Measurements from ENCODE around the gene SSR1. TPM values are rescaled to one million over a fixed set of nuclear protein-coding genes. Genes with fewer than 3 reads are reported as not detected.
A peak's percentile ranks its signal among the peaks of the same experiment; 100 is the strongest.

The SSR1 gene
- total RNA-seq, 4 donors from 2014 or later, result 26.6 to 65.7 (median 36.8) TPM

DNA sequence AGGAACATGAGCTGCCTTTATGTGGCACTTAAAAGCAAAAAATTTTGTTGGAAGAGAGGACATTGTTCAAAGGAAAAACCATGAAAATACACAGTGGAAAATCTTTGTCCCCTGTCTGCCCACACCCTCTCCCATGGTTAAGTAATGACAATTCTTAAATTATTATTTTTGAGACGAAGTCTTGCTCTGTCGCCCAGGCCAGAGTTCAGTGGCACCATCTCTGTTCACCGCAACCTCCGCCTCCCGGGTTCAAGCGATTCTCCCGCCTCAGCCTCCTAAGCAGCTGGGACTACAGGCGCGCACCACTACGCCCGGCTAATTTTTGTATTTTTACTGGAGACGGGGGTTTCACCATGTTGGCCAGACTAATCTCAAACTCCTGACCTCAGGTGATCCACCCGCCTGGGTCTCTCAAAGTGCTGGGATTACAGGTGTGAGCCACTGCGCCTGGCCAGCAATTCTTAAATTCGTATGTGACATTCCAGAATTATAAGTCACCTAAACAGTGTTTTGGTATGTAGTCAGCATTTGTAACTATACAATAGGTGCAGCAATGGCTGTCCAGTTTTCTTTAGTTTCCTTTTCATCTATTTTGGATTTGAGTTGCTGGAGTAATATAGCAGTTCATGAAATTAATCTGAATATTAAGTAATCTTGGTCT lies 636 bp upstream of the SSR1 start:
- H3K36me3 ChIP-seq, result peaks cover 0 to 10% (median 0%) of the 10 kb centered on the region in 3 donors
- TF ChIP-seq POLR2A (IDR thresholded peaks at IDR 0.05) (no peak), CTCF (IDR thresholded peaks at IDR 0.05) (peak in 1 of 6 experiments; percentile 2)
- peak overlapping the region; percentile 90 to 96 (median 94) for H3K27ac ChIP-seq
- H3K27me3 ChIP-seq, result no peaks in the 10 kb centered on the region
- DNase-seq, result no peak
- no peaks in the 10 kb centered on the region for H3K9me3 ChIP-seq
- H3K4me1 ChIP-seq, result peaks cover 0 to 22% (median 6%) of the 10 kb centered on the region in 4 donors
- peak overlapping the region; percentile 84 to 98 (median 94) for H3K4me3 ChIP-seq

GRCh38 chr6:7311917-7312615 lies 933 bp downstream of the SSR1 start:
- Histone ChIP-seq H3K4me1 (peaks cover 0 to 30% (median 6%) of the 10 kb centered on the region in 4 donors), H3K27me3 (no peaks in the 10 kb centered on the region), H3K36me3 (peaks cover 0 to 24% (median 0%) of the 10 kb centered on the region in 3 donors), H3K27ac (peak overlapping the region; percentile 90 to 96 (median 94)), H3K9me3 (no peaks in the 10 kb centered on the region), H3K4me3 (peak overlapping the region; percentile 84 to 98 (median 94))
- TF ChIP-seq POLR2A (IDR thresholded peaks at IDR 0.05), result no peak
- no peak for DNase-seq

- no peak for DNase-seq
- peaks cover 0 to 27% (median 0%) of the 10 kb centered on the region in 3 donors for H3K36me3 ChIP-seq
- H3K27me3 ChIP-seq, result no peaks in the 10 kb centered on the region
- no peaks in the 10 kb centered on the region for H3K9me3 ChIP-seq
- no peak overlapping the region for H3K27ac ChIP-seq
- no peak overlapping the region for H3K4me3 ChIP-seq
- H3K4me1 ChIP-seq, result peaks cover 0 to 30% (median 6%) of the 10 kb centered on the region in 4 donors
- TF ChIP-seq POLR2A (IDR thresholded peaks at IDR 0.05) (no peak), CTCF (IDR thresholded peaks at IDR 0.05) (no peak)
Observed at GRCh38 chr6:7311176-7311575, 1.8 kb downstream of the SSR1 start.

DNA sequence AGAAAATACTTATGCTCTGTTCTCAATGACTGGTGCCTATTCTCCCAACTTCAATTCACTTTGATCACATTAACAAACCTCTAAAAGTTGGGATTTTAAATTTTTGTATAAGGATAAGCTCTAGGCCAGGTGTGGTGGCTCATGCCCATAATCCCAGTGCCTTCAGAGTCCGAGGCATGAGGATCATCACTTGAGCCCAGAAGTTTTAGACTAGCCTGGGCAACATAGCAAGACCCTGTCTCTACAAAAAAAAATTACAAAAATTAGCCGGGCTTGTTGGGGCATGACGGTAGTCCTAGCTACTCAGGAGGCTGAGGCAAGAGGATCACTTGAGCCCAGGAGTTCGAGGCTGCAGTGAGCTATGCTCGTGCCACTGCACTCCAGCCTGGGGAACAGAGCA lies 3.9 kb downstream of the SSR1 start:
- H3K4me1 ChIP-seq, result peaks cover 0 to 30% (median 6%) of the 10 kb centered on the region in 4 donors
- no peaks in the 10 kb centered on the region for H3K9me3 ChIP-seq
- H3K27ac ChIP-seq, result no peak overlapping the region
- no peak for DNase-seq
- no peaks in the 10 kb centered on the region for H3K27me3 ChIP-seq
- H3K36me3 ChIP-seq, result peaks cover 0 to 44% (median 0%) of the 10 kb centered on the region in 3 donors
- H3K4me3 ChIP-seq, result no peak overlapping the region
- TF ChIP-seq CTCF (IDR thresholded peaks at IDR 0.05) (no peak), POLR2A (IDR thresholded peaks at IDR 0.05) (no peak)

DNA sequence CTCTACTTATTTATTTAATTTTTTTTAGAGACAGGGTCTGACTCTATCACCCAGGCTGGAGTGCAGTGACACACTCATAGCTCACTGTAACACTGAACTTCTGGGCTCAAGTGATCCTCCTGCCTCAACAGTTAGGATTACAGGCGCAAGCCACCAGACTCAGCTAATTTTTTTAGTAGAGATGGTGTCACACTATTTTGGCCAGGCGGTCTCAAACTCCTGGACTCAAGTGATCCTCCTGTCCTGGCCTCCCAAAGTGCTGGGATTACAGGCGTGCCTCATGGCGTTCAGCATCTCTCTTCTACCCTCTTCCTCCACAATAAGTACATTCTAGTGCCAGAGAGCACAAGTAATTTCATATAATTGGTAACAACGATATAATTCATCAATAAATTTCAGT lies 5.5 kb downstream of the SSR1 start:
- peaks cover 0 to 60% (median 0%) of the 10 kb centered on the region in 3 donors for H3K36me3 ChIP-seq
- no peaks in the 10 kb centered on the region for H3K9me3 ChIP-seq
- H3K27ac ChIP-seq, result no peak overlapping the region
- H3K4me1 ChIP-seq, result peaks cover 0 to 24% (median 4%) of the 10 kb centered on the region in 4 donors
- DNase-seq, result no peak
- TF ChIP-seq CTCF (IDR thresholded peaks at IDR 0.05), result no peak
- TF ChIP-seq POLR2A (IDR thresholded peaks at IDR 0.05), result no peak
- no peak overlapping the region for H3K4me3 ChIP-seq
- H3K27me3 ChIP-seq, result no peaks in the 10 kb centered on the region

DNA sequence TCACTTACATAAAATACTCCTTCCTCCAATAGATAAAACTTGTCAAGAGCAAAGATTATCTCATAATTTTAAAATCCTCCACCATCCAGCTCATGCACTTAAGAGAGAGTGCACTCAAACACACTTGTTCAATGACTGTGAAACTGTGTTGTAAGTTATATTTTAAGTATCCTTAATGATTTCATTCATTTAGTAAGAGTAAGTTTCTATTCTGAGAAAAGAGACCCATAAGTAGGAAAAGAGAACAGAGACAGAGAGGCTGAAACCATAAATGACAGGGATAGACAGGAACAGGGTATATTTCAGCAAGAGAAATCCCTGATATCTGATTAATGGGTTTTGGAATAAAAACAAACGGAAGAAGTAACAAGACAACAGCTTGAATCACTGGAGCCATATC lies 8.2 kb downstream of the SSR1 start:
- H3K9me3 ChIP-seq, result no peaks in the 10 kb centered on the region
- TF ChIP-seq CTCF (IDR thresholded peaks at IDR 0.05), result no peak
- TF ChIP-seq POLR2A (IDR thresholded peaks at IDR 0.05), result no peak
- H3K27me3 ChIP-seq, result no peaks in the 10 kb centered on the region
- no peak for DNase-seq
- peaks cover 0 to 14% (median 0%) of the 10 kb centered on the region in 4 donors for H3K4me1 ChIP-seq
- H3K27ac ChIP-seq, result no peak overlapping the region
- peaks cover 0 to 87% (median 0%) of the 10 kb centered on the region in 3 donors for H3K36me3 ChIP-seq
- no peak overlapping the region for H3K4me3 ChIP-seq

Data from Peyer's patch (tissue), 4 donors.